IPS-18c (cell line): ENCODE results near the gene PRKAG2.

Source experiments
- H3K4me3 ChIP-seq: 2 replicates; pipeline ENCODE4 v1.7.0; 2013; ENCODE audit warnings: low read depth, mild to moderate bottlenecking, low read length, moderate library complexity; ENCODE audit not compliant: insufficient read depth
- H3K9me3 ChIP-seq: one replicate; pipeline ENCODE4 v1.6.1; 2013; ENCODE audit warnings: mild to moderate bottlenecking, low read length, moderate library complexity; ENCODE audit not compliant: control insufficient read depth, insufficient read depth

Gene PRKAG2

GRCh38 chr7:151872531-151873401 lies 4.1 kb downstream of the PRKAG2 start:
- peaks cover 2% of the 10 kb centered on the region for H3K9me3 ChIP-seq
- H3K4me3 ChIP-seq: no peak overlapping the region

- Histone ChIP-seq H3K9me3 (peaks cover 2% of the 10 kb centered on the region), H3K4me3 (no peak overlapping the region)
These were observed 5.0 kb downstream of the PRKAG2 start for GRCh38 chr7:151871904-151872303.

GRCh38 chr7:151871189-151871735 lies 5.7 kb downstream of the PRKAG2 start:
- H3K9me3 ChIP-seq: no peaks in the 10 kb centered on the region
- no peak overlapping the region for H3K4me3 ChIP-seq

- Histone ChIP-seq H3K9me3 (no peaks in the 10 kb centered on the region), H3K4me3 (no peak overlapping the region)
These were observed 6.7 kb downstream of the PRKAG2 start for GRCh38 chr7:151869968-151870918.

GRCh38 chr7:151869455-151869854 lies 7.5 kb downstream of the PRKAG2 start:
- no peak overlapping the region for H3K4me3 ChIP-seq

GRCh38 chr7:151869109-151869428 lies 7.8 kb downstream of the PRKAG2 start:
- H3K4me3 ChIP-seq: no peak overlapping the region
- no peaks in the 10 kb centered on the region for H3K9me3 ChIP-seq

More at GRCh38 chr7:151869455-151869854, 7.5 kb downstream of the PRKAG2 start:
- no peaks in the 10 kb centered on the region for H3K9me3 ChIP-seq

GRCh38 chr7:151868396-151869108 lies 8.4 kb downstream of the PRKAG2 start:
- Histone ChIP-seq H3K9me3 (no peaks in the 10 kb centered on the region), H3K4me3 (no peak overlapping the region)

- H3K4me3 ChIP-seq: no peak overlapping the region
These were observed 9.0 kb downstream of the PRKAG2 start for GRCh38 chr7:151867912-151868311.

GRCh38 chr7:151866761-151867655 lies 9.9 kb downstream of the PRKAG2 start:
- H3K9me3 ChIP-seq: no peaks in the 10 kb centered on the region
- H3K4me3 ChIP-seq: no peak overlapping the region

More at GRCh38 chr7:151867912-151868311, 9.0 kb downstream of the PRKAG2 start:
- H3K9me3 ChIP-seq: no peaks in the 10 kb centered on the region

GRCh38 chr7:151866028-151866427 lies 10.9 kb downstream of the PRKAG2 start:
- no peak overlapping the region for H3K4me3 ChIP-seq
- no peaks in the 10 kb centered on the region for H3K9me3 ChIP-seq

GRCh38 chr7:151865070-151865670 lies 11.7 kb downstream of the PRKAG2 start:
- Histone ChIP-seq H3K4me3 (no peak overlapping the region), H3K9me3 (no peaks in the 10 kb centered on the region)

GRCh38 chr7:151864561-151864960 lies 12.4 kb downstream of the PRKAG2 start:
- H3K9me3 ChIP-seq: no peaks in the 10 kb centered on the region
- no peak overlapping the region for H3K4me3 ChIP-seq

GRCh38 chr7:151864081-151864480 lies 12.8 kb downstream of the PRKAG2 start:
- H3K4me3 ChIP-seq: no peak overlapping the region
- H3K9me3 ChIP-seq: no peaks in the 10 kb centered on the region

- no peaks in the 10 kb centered on the region for H3K9me3 ChIP-seq
- no peak overlapping the region for H3K4me3 ChIP-seq
These were observed 13.4 kb downstream of the PRKAG2 start for GRCh38 chr7:151863386-151864079.

GRCh38 chr7:151862606-151863381 lies 14.1 kb downstream of the PRKAG2 start:
- H3K9me3 ChIP-seq: no peaks in the 10 kb centered on the region
- no peak overlapping the region for H3K4me3 ChIP-seq
